Ovary (tissue), 3 donors: ENCODE results near the gene POU6F2.

ENCODE experiments used
- CTCF ChIP-seq, 3 donors: fragments of 450-650 bp in 2 of 3; fragments of 200-600 bp in 1 of 3; IDR thresholded peaks; one replicate each; pipeline versions ENCODE4 v1.5.1 to v1.8.0; 2016 to 2022; ENCODE audit warnings: antibody characterized with exemption in 3 of 3, mild to moderate bottlenecking in 1 of 3
- EP300 ChIP-seq: sonication (generic); formaldehyde crosslinking; IDR thresholded peaks from one replicate; pipeline ENCODE4 v1.6.1; 2017; ENCODE audit warnings: antibody characterized with exemption
- POLR2A ChIP-seq: fragments of 450-650 bp; IDR thresholded peaks from one replicate; pipeline ENCODE4 v1.6.1; 2017; ENCODE audit warnings: antibody characterized with exemption, mild to moderate bottlenecking, moderate library complexity
- donor health status: DM: no; HTN: no; CAD: no.

- TF ChIP-seq POLR2A (no peak), CTCF (IDR thresholded peaks at IDR 0.05) (no peak), EP300 (no peak)
These were observed 326.5 kb downstream of the POU6F2 start for GRCh38 chr7:39304178-39304577.
